G401 (cell line): ENCODE data around the gene SLTM. TPM values are rescaled to one million over a fixed set of nuclear protein-coding genes. Genes with fewer than 3 reads are reported as not detected.
"Not testable (repeated sequence)": the region's sequence is repeated elsewhere in the genome, so short reads cannot be mapped to it uniquely, and the experiment has no call there.

ENCODE experiments used
- DNase-seq: peaks from one replicate; pipeline ENCODE4 v3.0.0-alpha.2; 2015; ENCODE audit warnings: low spot score
- in situ Hi-C: cut with HindIII; loops from 2 replicates; pipeline ENCODE4 v1.10.0; 2016; ENCODE audit warnings: low sequenced_read_pairs, mixed read lengths
- total RNA-seq: library from RNA; depleted of rRNA; stranded (reverse); fragments of >200 nt; shearing (Covaris generic); gene quantifications from 2 replicates; pipeline ENCODE4 v1.2.3, GENCODE V29; 2014; rRNA removed

SLTM gene
- total RNA-seq, 1 experiment from 2014 or later, result 30.7 TPM

DNA sequence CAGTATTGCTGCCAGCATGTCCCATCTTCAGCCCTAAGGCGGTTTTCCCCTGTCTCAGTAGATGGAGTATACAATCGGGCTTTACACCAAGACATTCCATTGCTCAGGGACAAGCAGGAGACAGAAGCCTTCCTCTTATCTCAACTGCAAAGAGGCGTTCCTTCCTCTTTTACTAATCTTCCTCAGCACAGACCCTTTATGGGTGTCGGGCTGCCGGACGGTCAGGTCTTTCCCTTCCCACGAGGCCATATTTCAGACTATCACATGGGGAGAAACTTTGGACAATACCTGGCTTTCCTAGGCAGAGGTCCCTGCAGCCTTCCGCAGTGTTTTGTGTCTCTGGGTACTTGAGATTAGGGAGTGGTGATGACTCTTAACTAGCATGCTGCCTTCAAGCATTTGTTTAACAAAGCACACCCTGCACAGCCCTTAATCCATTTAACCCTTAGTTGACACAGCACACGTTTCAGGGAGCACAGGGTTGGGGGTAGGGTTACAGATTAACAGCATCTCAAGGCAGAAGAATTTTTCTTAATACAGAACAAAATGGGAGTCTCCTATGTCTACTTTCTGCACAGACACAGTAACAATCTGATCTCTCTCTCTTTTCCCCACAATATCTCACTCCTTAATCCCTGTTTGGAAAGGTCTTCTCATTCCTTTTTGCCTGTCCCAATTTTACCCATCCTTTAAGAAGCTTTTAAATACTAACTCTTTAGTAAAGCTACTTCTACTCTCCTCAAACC is 99.6 kb downstream of the SLTM start:
- DNase-seq, in situ Hi-C loops: not testable (repeated sequence)

DNA sequence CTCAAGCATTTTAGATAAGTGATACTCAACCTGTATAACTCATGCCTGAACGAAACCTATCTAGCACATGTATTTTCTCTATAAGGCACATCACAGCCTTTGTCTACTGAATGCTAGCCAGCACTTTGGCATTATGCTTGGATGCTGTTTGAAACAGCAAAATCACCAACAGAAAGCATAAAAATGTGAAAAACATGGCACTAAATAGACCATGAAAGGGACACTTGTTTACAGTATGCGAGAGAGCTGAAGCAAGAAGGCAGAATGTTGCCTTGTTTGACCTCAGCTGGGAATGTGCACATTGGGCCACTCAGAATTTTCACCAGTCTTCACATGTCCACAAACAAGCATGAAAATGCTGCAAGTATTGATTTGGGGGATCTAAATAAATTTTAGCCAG is 102.9 kb downstream of the SLTM start:
- peak; percentile 19 for DNase-seq
- in situ Hi-C loops, result no loop called here

Other genes starting within 250 kb of the SLTM start
- 60.7 and 117 TPM in 2 replicates for gene ADAM10, start 184.0 kb downstream of the SLTM start, total RNA-seq
- gene MINDY2, start 162.4 kb downstream of the SLTM start, total RNA-seq, result 6.0 and 10.3 TPM in 2 replicates
- 4.6 and 8.8 TPM in 2 replicates for gene RNF111, start 54.0 kb upstream of the SLTM start, total RNA-seq
- 95.2 and 97.3 TPM in 2 replicates for gene CCNB2, start 171.5 kb upstream of the SLTM start, total RNA-seq